ENCODE data around the gene DGKB. TPM values are rescaled to one million over a fixed set of nuclear protein-coding genes. Genes with fewer than 3 reads are reported as not detected.

DGKB gene
- total RNA-seq, 1 experiment from 2014 or later: not detected

DNA sequence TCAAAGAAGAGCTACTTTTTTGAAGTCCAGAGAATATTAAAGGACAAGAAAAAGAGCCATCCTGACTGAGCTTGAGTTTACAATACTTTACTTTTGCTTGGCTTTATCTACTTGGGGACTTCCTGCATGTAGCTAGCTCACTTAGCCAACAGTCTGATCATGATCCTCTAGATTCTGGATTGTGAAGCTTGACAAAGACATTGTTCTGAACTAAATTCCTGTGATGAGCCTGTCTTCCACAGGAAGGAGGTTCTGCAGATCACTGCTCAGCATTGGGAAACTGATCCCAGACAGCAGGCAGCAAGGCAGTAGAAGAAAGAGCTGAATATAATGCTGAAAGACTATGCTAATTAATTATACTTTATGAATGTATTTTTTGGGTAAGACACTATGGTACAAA is 296.4 kb downstream of the DGKB start:
- H3K36me3 ChIP-seq (ENCODE audit: insufficient read depth, low read length, poor library complexity, severe bottlenecking): no peaks in the 10 kb centered on the region
- ChIA-PET POLR2A (ENCODE audit: low non-redundant PET) (no interaction called here), CTCF (no interaction called here)
- H3K4me3 ChIP-seq (ENCODE audit: low read depth, low read length, poor library complexity, severe bottlenecking): no peak overlapping the region
- DNase-seq (ENCODE audit: low spot score): peak; percentile 1
- H3K4me1 ChIP-seq (ENCODE audit: insufficient read depth, low read length, poor library complexity, severe bottlenecking): no peaks in the 10 kb centered on the region
- intact Hi-C loops (cut with micrococcal nuclease; ENCODE audit: unreplicated experiment): no loop called here
- TF ChIP-seq EZH2 (IDR thresholded peaks at IDR 0.05; ENCODE audit: borderline replicate concordance, low read depth, low read length, poor library complexity, severe bottlenecking): no peak
- TF ChIP-seq CTCF (conservative IDR thresholded peaks at IDR 0.05; ENCODE audit: low read depth, low read length): no peak
- no peaks in the 10 kb centered on the region for H3K9me3 ChIP-seq (ENCODE audit: low read depth, low read length, poor library complexity, severe bottlenecking)
- BruUV-seq (replicated peaks): no TSS peak
- H3K27me3 ChIP-seq (replicated peaks; ENCODE audit: insufficient read depth, low read depth, low read length, poor library complexity): no peaks in the 10 kb centered on the region
- H3K27ac ChIP-seq (ENCODE audit: low read depth, low read length, poor library complexity, severe bottlenecking): no peak overlapping the region

DNA sequence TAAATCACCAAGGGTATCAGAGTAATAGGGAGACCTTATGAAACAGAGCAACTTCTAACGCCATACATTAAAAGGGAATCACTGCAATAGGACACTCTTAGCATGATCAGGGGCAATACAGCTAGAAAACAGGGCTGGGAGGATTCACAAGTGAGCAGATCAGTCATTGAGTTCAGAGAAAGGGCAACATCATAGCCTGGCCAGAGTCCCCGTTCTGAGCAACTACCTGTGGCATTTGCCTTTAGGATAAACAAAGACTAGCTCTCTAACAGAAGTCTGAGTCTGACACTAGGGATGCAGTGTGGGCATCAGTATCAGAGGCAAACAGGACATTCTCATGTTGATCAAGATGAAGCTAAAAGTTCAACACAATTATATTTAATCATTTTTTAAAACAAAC is 297.9 kb downstream of the DGKB start:
- POLR2A ChIA-PET (ENCODE audit: low non-redundant PET): no interaction called here
- TF ChIP-seq CTCF (conservative IDR thresholded peaks at IDR 0.05; ENCODE audit: low read depth, low read length) (no peak), EZH2 (IDR thresholded peaks at IDR 0.05; ENCODE audit: borderline replicate concordance, low read depth, low read length, poor library complexity, severe bottlenecking) (no peak)
- DNase-seq (ENCODE audit: low spot score): no peak
- Histone ChIP-seq H3K9me3 (ENCODE audit: low read depth, low read length, poor library complexity, severe bottlenecking) (no peaks in the 10 kb centered on the region), H3K27me3 (replicated peaks; ENCODE audit: insufficient read depth, low read depth, low read length, poor library complexity) (no peaks in the 10 kb centered on the region), H3K36me3 (ENCODE audit: insufficient read depth, low read length, poor library complexity, severe bottlenecking) (no peaks in the 10 kb centered on the region), H3K27ac (ENCODE audit: low read depth, low read length, poor library complexity, severe bottlenecking) (no peak overlapping the region), H3K4me3 (ENCODE audit: low read depth, low read length, poor library complexity, severe bottlenecking) (no peak overlapping the region), H3K4me1 (ENCODE audit: insufficient read depth, low read length, poor library complexity, severe bottlenecking) (no peaks in the 10 kb centered on the region)
- no TSS peak for BruUV-seq (replicated peaks)
- intact Hi-C loops (cut with micrococcal nuclease; ENCODE audit: unreplicated experiment): no loop called here
- CTCF ChIA-PET: no interaction called here

DNA sequence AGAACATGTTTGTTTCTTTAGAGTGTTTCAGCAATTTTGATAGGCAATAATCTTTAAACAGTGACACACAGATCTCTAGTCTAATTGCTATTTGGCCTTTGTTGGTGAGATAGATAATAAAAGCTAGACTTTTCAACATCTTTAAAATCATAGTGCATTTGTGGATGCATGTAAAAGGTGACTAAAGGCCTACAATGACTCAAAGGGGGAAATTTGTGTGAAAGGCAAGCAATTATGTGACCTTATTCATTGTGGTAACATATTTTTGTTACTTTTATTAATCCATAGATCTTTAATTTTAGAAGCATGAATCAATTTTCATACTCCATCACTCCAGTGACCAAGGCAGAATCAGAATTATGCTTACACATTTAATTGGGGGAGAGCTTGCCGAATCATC is 299.7 kb downstream of the DGKB start:
- POLR2A ChIA-PET (ENCODE audit: low non-redundant PET): no interaction called here

More for the DNA sequence above, 299.7 kb downstream of the DGKB start:
- H3K9me3 ChIP-seq (ENCODE audit: low read depth, low read length, poor library complexity, severe bottlenecking): no peaks in the 10 kb centered on the region
- no peaks in the 10 kb centered on the region for H3K4me1 ChIP-seq (ENCODE audit: insufficient read depth, low read length, poor library complexity, severe bottlenecking)
- no peaks in the 10 kb centered on the region for H3K27me3 ChIP-seq (replicated peaks; ENCODE audit: insufficient read depth, low read depth, low read length, poor library complexity)
- no peak overlapping the region for H3K4me3 ChIP-seq (ENCODE audit: low read depth, low read length, poor library complexity, severe bottlenecking)
- no peaks in the 10 kb centered on the region for H3K36me3 ChIP-seq (ENCODE audit: insufficient read depth, low read length, poor library complexity, severe bottlenecking)
- BruUV-seq (replicated peaks): no TSS peak
- intact Hi-C loops (cut with micrococcal nuclease; ENCODE audit: unreplicated experiment): no loop called here
- CTCF ChIA-PET: no interaction called here
- H3K27ac ChIP-seq (ENCODE audit: low read depth, low read length, poor library complexity, severe bottlenecking): no peak overlapping the region
- no peak for TF ChIP-seq EZH2 (IDR thresholded peaks at IDR 0.05; ENCODE audit: borderline replicate concordance, low read depth, low read length, poor library complexity, severe bottlenecking)
- no peak for TF ChIP-seq CTCF (conservative IDR thresholded peaks at IDR 0.05; ENCODE audit: low read depth, low read length)
- no peak for DNase-seq (ENCODE audit: low spot score)
